Neural progenitor cell (in vitro differentiated cells): ENCODE results near the gene TMEM248.
"Not testable (repeated sequence)": the region's sequence is repeated elsewhere in the genome, so short reads cannot be mapped to it uniquely, and the experiment has no call there.

Experiments used
- CTCF ChIP-seq: fragments of 200-600 bp; sonication (generic); IDR thresholded peaks from 2 replicates; pipeline ENCODE4 v1.5.1; 2017; ENCODE audit warnings: antibody characterized with exemption, mild to moderate bottlenecking
- EZH2 ChIP-seq: fragments of 200-600 bp; sonication (generic); IDR thresholded peaks from 2 replicates; pipeline ENCODE4 v1.6.1; 2017; ENCODE audit warnings: antibody characterized with exemption, mild to moderate bottlenecking, moderate library complexity
- EZH2phosphoT487 ChIP-seq: fragments of 200-600 bp; sonication (generic); IDR thresholded peaks from 2 replicates; pipeline ENCODE4 v1.6.1; 2017; ENCODE audit warnings: antibody characterized with exemption

GRCh38 chr7:66884556-66884955, 36.5 kb upstream of the TMEM248 start:
- TF ChIP-seq CTCF, EZH2, EZH2phosphoT487: not testable (repeated sequence)
